ENCODE results near the gene PRRT1B.
A peak's percentile ranks its signal among the peaks of the same experiment; 100 is the strongest.

PRRT1B gene

GRCh38 chr9:131582466-131583336 lies 37.4 kb downstream of the PRRT1B start:
- DNase-seq, result no peak

- DNase-seq, result no peak
Observed at GRCh38 chr9:131583337-131583645, 38.0 kb downstream of the PRRT1B start.

GRCh38 chr9:131583836-131584555 lies 38.7 kb downstream of the PRRT1B start:
- no peak for DNase-seq

- DNase-seq, result peak; percentile 64
Observed at GRCh38 chr9:131584858-131585257, 39.5 kb downstream of the PRRT1B start.

- peak; percentile 84 for DNase-seq
Observed at GRCh38 chr9:131585375-131585774, 40.1 kb downstream of the PRRT1B start.

GRCh38 chr9:131587331-131587730 lies 42.0 kb downstream of the PRRT1B start:
- DNase-seq, result no peak

- no peak for DNase-seq
Observed at GRCh38 chr9:131587906-131588305, 42.6 kb downstream of the PRRT1B start.

- no peak for DNase-seq
Observed at GRCh38 chr9:131588396-131588795, 43.1 kb downstream of the PRRT1B start.

GRCh38 chr9:131589124-131589711 lies 43.9 kb downstream of the PRRT1B start:
- DNase-seq, result no peak

- no peak for DNase-seq
Observed at GRCh38 chr9:131589993-131590392, 44.7 kb downstream of the PRRT1B start.

- peak; percentile 57 for DNase-seq
Observed at GRCh38 chr9:131590449-131590848, 45.1 kb downstream of the PRRT1B start.

- peak; percentile 77 for DNase-seq
Observed at GRCh38 chr9:131590907-131591844, 45.9 kb downstream of the PRRT1B start.

GRCh38 chr9:131591845-131592208 lies 46.5 kb downstream of the PRRT1B start:
- DNase-seq, result no peak

GRCh38 chr9:131593091-131593820 lies 47.9 kb downstream of the PRRT1B start:
- no peak for DNase-seq

- no peak for DNase-seq
Observed at GRCh38 chr9:131593936-131594665, 48.8 kb downstream of the PRRT1B start.

GRCh38 chr9:131594906-131595665 lies 49.8 kb downstream of the PRRT1B start:
- no peak for DNase-seq

- DNase-seq, result no peak
Observed at GRCh38 chr9:131595696-131596429, 50.5 kb downstream of the PRRT1B start.

- no peak for DNase-seq
Observed at GRCh38 chr9:131596430-131596743, 51.1 kb downstream of the PRRT1B start.

GRCh38 chr9:131597246-131597645 lies 51.9 kb downstream of the PRRT1B start:
- no peak for DNase-seq

GRCh38 chr9:131598121-131598520 lies 52.8 kb downstream of the PRRT1B start:
- DNase-seq, result peak; percentile 99

All from MV-4-11 (cell line).